Loucy (cell line): ENCODE data around the gene GCK.

Experiments
- H2AFZ ChIP-seq: fragments of 200-600 bp; sonication (generic); 2 replicates; pipeline ENCODE4 v1.6.0; 2016; ENCODE audit warnings: antibody characterized with exemption, mild to moderate bottlenecking, low read length, moderate library complexity
- H3F3A ChIP-seq: fragments of 200-600 bp; 2 replicates; pipeline ENCODE4 v1.6.0; 2016; ENCODE audit warnings: antibody characterized with exemption, low read depth, mild to moderate bottlenecking
- H3K27me3 ChIP-seq: fragments of 200-600 bp; sonication (generic); 2 replicates; pipeline ENCODE4 v1.6.1; 2014; ENCODE audit warnings: low read length, mild to moderate bottlenecking; ENCODE audit not compliant: insufficient read depth, poor library complexity, severe bottlenecking
- H3K36me3 ChIP-seq: fragments of 200-600 bp; sonication (generic); 2 replicates; pipeline ENCODE4 v1.6.1; 2016; ENCODE audit warnings: low read length; ENCODE audit not compliant: insufficient read depth
- H3K4me1 ChIP-seq: fragments of 200-600 bp; sonication (generic); 2 replicates; pipeline ENCODE4 v1.5.1; 2014; ENCODE audit warnings: low read length, mild to moderate bottlenecking; ENCODE audit not compliant: insufficient read depth, poor library complexity, severe bottlenecking
- H3K4me2 ChIP-seq: fragments of 200-600 bp; sonication (generic); 2 replicates; pipeline ENCODE4 v1.6.0; 2014; ENCODE audit warnings: antibody characterized with exemption, low read length, low read depth, mild to moderate bottlenecking; ENCODE audit not compliant: poor library complexity, severe bottlenecking
- H3K4me3 ChIP-seq: fragments of 200-600 bp; sonication (generic); 2 replicates; pipeline ENCODE4 v1.5.1; 2014; ENCODE audit warnings: low read length, mild to moderate bottlenecking, mixed read lengths; ENCODE audit not compliant: poor library complexity, severe bottlenecking
- H3K79me2 ChIP-seq: fragments of 200-600 bp; sonication (generic); 2 replicates; pipeline ENCODE4 v1.6.1; 2014; ENCODE audit warnings: low read length; ENCODE audit not compliant: insufficient read depth
- H3K9ac ChIP-seq: fragments of 200-600 bp; sonication (generic); 2 replicates; pipeline ENCODE4 v1.6.0; 2014; ENCODE audit warnings: mild to moderate bottlenecking, low read depth, low read length, moderate library complexity; ENCODE audit not compliant: poor library complexity, severe bottlenecking
- H3K9me2 ChIP-seq: fragments of 200-600 bp; sonication (generic); replicated peaks from 2 replicates; pipeline ENCODE4 v1.6.1; 2016; ENCODE audit warnings: low read depth, low read length, mixed read lengths
- H3K9me3 ChIP-seq: fragments of 200-600 bp; sonication (generic); 2 replicates; pipeline ENCODE4 v1.6.1; 2014; ENCODE audit warnings: mild to moderate bottlenecking, antibody characterized with exemption, low read length, low read depth; ENCODE audit not compliant: insufficient read depth
- H4K20me1 ChIP-seq: fragments of 200-600 bp; sonication (generic); 2 replicates; pipeline ENCODE4 v1.6.0; 2014; ENCODE audit warnings: antibody characterized with exemption, low read length, mild to moderate bottlenecking; ENCODE audit not compliant: insufficient read depth, poor library complexity, severe bottlenecking
- CTCF ChIP-seq: fragments of 200-600 bp; sonication (generic); conservative IDR thresholded peaks from 2 replicates; pipeline ENCODE4 v1.5.1; 2014; ENCODE audit warnings: mild to moderate bottlenecking, antibody characterized with exemption, low read length
- EZH2phosphoT487 ChIP-seq: fragments of 200-600 bp; IDR thresholded peaks from 2 replicates; pipeline ENCODE4 v1.6.1; 2018; ENCODE audit warnings: antibody characterized with exemption, mild to moderate bottlenecking, moderate library complexity, borderline replicate concordance

GCK gene

GRCh38 chr7:44185729-44186128, 3.5 kb downstream of the GCK start:
- H2AFZ ChIP-seq: no peak overlapping the region
- peaks cover 3% of the 10 kb centered on the region; the same call in 1 of the 2 replicates for H3K9me3 ChIP-seq
- no peaks in the 10 kb centered on the region for H4K20me1 ChIP-seq
- H3F3A ChIP-seq: no peaks in the 10 kb centered on the region
- H3K79me2 ChIP-seq: no peaks in the 10 kb centered on the region
- TF ChIP-seq CTCF: no peak
- no peak for TF ChIP-seq EZH2phosphoT487
- H3K9ac ChIP-seq: no peak overlapping the region
- no peak overlapping the region for H3K4me3 ChIP-seq
- no peaks in the 10 kb centered on the region for H3K4me1 ChIP-seq
- no peak overlapping the region for H3K4me2 ChIP-seq
- no peaks in the 10 kb centered on the region for H3K27me3 ChIP-seq
- H3K36me3 ChIP-seq: no peaks in the 10 kb centered on the region
- H3K9me2 ChIP-seq: no peaks in the 10 kb centered on the region

- Histone ChIP-seq H4K20me1 (no peaks in the 10 kb centered on the region), H3K9me2 (no peaks in the 10 kb centered on the region), H3K27me3 (no peaks in the 10 kb centered on the region), H3K4me1 (no peaks in the 10 kb centered on the region), H3F3A (no peaks in the 10 kb centered on the region), H3K9me3 (peaks cover 3% of the 10 kb centered on the region; the same call in 1 of the 2 replicates), H3K79me2 (no peaks in the 10 kb centered on the region), H2AFZ (no peak overlapping the region), H3K4me3 (no peak overlapping the region), H3K9ac (no peak overlapping the region), H3K4me2 (no peak overlapping the region), H3K36me3 (no peaks in the 10 kb centered on the region)
- TF ChIP-seq CTCF (no peak), EZH2phosphoT487 (no peak)
Measured at GRCh38 chr7:44184873-44185446, 4.3 kb downstream of the GCK start.

- Histone ChIP-seq H2AFZ (no peak overlapping the region), H3K9me2 (no peaks in the 10 kb centered on the region), H3F3A (no peaks in the 10 kb centered on the region), H3K79me2 (no peaks in the 10 kb centered on the region), H3K9me3 (peaks cover 3% of the 10 kb centered on the region; the same call in 1 of the 2 replicates), H3K27me3 (no peaks in the 10 kb centered on the region), H3K4me3 (no peak overlapping the region), H3K4me2 (no peak overlapping the region), H4K20me1 (no peaks in the 10 kb centered on the region), H3K36me3 (no peaks in the 10 kb centered on the region), H3K4me1 (no peaks in the 10 kb centered on the region), H3K9ac (no peak overlapping the region)
- TF ChIP-seq EZH2phosphoT487: no peak
- no peak for TF ChIP-seq CTCF
Measured at GRCh38 chr7:44184206-44184872, 4.9 kb downstream of the GCK start.
